BE2C (cell line): ENCODE measurements around the gene GCSH.

ENCODE experiments used
- DNase-seq: peaks from one replicate; pipeline ENCODE4 v3.0.0-alpha.2; 2020
- H3K27me3 ChIP-seq: fragments of 250-450 bp; sonication (Bioruptor Pico); 2 replicates; pipeline ENCODE4 v1.5.1; 2020; ENCODE audit warnings: mild to moderate bottlenecking
- H3K36me3 ChIP-seq: fragments of 250-450 bp; sonication (Bioruptor Pico); 2 replicates; pipeline ENCODE4 v1.5.1; 2020; ENCODE audit warnings: mild to moderate bottlenecking
- H3K4me1 ChIP-seq: fragments of 250-450 bp; sonication (Bioruptor Pico); 2 replicates; pipeline ENCODE4 v1.5.1; 2020
- H3K4me3 ChIP-seq: 2 replicates; pipeline ENCODE4 v1.5.1; 2011; ENCODE audit warnings: low read depth, low read length
- H3K9me3 ChIP-seq: fragments of 250-450 bp; sonication (Bioruptor Pico); 2 replicates; pipeline ENCODE4 v1.5.1; 2020
- CTCF ChIP-seq: IDR thresholded peaks from 2 replicates; pipeline ENCODE4 v1.5.1; 2012; ENCODE audit warnings: mild to moderate bottlenecking, low read depth, low read length

The GCSH gene

GRCh38 chr16:81035975-81036750, 60.0 kb downstream of the GCSH start:
- peak; percentile 37 for DNase-seq
- Histone ChIP-seq H3K4me1 (no peaks in the 10 kb centered on the region; the same call in 1 of the 2 replicates), H3K27me3 (no peaks in the 10 kb centered on the region), H3K4me3 (peak overlapping the region; percentile 82), H3K9me3 (no peaks in the 10 kb centered on the region; the same call in 1 of the 2 replicates), H3K36me3 (peaks cover 7% of the 10 kb centered on the region)
- TF ChIP-seq CTCF: no peak

DNA sequence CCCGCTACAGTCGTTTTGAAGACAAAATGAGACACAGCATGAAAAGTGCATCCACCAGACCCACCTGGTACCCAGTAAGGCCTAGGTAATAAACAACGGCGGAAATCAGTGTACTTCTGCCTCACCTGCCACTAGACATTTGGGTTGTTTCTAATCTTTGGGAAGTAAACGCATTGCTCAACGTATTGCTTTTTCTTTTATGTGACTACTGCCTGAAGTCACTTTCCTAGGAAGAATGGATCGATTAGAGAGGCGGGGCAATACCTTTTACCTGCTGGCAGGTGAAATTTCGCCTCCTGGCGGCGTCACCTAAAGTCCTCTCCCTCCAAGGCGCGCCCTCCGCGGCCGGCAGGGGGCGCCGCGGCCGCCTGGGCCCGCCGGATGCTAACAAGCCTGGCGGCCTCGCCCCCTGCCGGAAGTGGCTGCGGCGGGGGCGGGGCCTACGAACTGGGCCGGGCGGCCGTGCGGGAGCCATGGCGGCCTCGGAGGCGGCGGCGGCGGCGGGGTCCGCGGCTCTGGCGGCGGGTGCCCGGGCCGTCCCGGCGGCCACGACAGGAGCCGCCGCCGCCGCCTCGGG, 60.7 kb downstream of the GCSH start, which contains the start of gene ATMIN:
Gene ATMIN (plus strand): TSS at position 445 of the 577 bp plus-strand sequence. CDS start 29 bp downstream, at position 474.
- peaks cover 4% of the 10 kb centered on the region; the same call in 1 of the 2 replicates for H3K36me3 ChIP-seq
- H3K4me1 ChIP-seq: no peaks in the 10 kb centered on the region; the same call in 1 of the 2 replicates
- TF ChIP-seq CTCF: peak; percentile 93
- no peaks in the 10 kb centered on the region; the same call in 1 of the 2 replicates for H3K9me3 ChIP-seq
- H3K27me3 ChIP-seq: no peaks in the 10 kb centered on the region
- peak within 1 kb of the TSS; percentile 82 for H3K4me3 ChIP-seq
- DNase-seq: peak; percentile 91
